ENCODE measurements around the gene PDZD4. TPM values are rescaled to one million over a fixed set of nuclear protein-coding genes. Genes with fewer than 3 reads are reported as not detected.

The PDZD4 gene
- total and polyA plus RNA-seq, 4 donors: 0.15 to 1.8 (median 0.69) TPM

DNA sequence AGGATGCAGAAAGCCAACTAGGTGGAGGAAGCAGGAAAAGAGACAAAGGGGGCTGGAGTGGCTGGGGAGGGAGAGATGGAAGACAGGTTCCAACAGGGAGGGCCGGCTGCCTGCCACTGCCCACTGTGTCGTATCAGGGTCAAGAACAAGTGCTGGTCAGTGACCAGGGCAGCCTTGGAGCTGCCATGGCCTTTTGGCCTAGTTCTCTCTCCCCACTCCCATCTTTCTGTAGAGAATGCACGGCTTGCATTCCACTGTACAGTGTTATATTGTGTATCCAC lies 43.7 kb upstream of the PDZD4 start:
- Histone ChIP-seq H3K36me3 (ENCODE audit: control insufficient read depth in 4 of 4, insufficient read depth in 3 of 4, low read depth in 1 of 4, low read length in 3 of 4) (no peaks in the 10 kb centered on the region), H3K27me3 (ENCODE audit: control insufficient read depth in 4 of 4, insufficient read depth in 4 of 4, low read length in 3 of 4) (peaks cover 0 to 4% (median 0%) of the 10 kb centered on the region in 4 donors), H3K4me3 (ENCODE audit: low read depth in 1 of 3, low read length in 3 of 3) (no peak overlapping the region), H3K27ac (ENCODE audit: low read depth in 1 of 2, low read length in 2 of 2) (no peak overlapping the region), H3K4me1 (ENCODE audit: control insufficient read depth in 4 of 4, insufficient read depth in 4 of 4, low read length in 3 of 4) (no peaks in the 10 kb centered on the region), H3K9me3 (ENCODE audit: control insufficient read depth in 4 of 4, low read length in 3 of 4) (no peaks in the 10 kb centered on the region), H3K9ac (ENCODE audit: low read depth in 1 of 2, low read length in 2 of 2) (no peak overlapping the region)
- 38% methylated on average over 3 of the region's 3 CpGs for WGBS
- TF ChIP-seq GABPA (IDR thresholded peaks at IDR 0.05 in 1 of 2, conservative IDR thresholded peaks at IDR 0.05 in 1 of 2) (no peak), FOXA2 (IDR thresholded peaks at IDR 0.05) (no peak)
- TF ChIP-seq, protein P1, sequence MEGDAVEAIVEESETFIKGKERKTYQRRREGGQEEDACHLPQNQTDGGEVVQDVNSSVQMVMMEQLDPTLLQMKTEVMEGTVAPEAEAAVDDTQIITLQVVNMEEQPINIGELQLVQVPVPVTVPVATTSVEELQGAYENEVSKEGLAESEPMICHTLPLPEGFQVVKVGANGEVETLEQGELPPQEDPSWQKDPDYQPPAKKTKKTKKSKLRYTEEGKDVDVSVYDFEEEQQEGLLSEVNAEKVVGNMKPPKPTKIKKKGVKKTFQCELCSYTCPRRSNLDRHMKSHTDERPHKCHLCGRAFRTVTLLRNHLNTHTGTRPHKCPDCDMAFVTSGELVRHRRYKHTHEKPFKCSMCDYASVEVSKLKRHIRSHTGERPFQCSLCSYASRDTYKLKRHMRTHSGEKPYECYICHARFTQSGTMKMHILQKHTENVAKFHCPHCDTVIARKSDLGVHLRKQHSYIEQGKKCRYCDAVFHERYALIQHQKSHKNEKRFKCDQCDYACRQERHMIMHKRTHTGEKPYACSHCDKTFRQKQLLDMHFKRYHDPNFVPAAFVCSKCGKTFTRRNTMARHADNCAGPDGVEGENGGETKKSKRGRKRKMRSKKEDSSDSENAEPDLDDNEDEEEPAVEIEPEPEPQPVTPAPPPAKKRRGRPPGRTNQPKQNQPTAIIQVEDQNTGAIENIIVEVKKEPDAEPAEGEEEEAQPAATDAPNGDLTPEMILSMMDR (IDR thresholded peaks at IDR 0.05; ENCODE audit: low read depth, low read length, missing input control): no peak
- DNase-seq (ENCODE audit: low spot score): no peak

GRCh38 chrX:153873282-153874084 lies 43.1 kb upstream of the PDZD4 start:
- Histone ChIP-seq H3K36me3 (ENCODE audit: control insufficient read depth in 4 of 4, insufficient read depth in 3 of 4, low read depth in 1 of 4, low read length in 3 of 4) (no peaks in the 10 kb centered on the region), H3K27ac (ENCODE audit: low read depth in 1 of 2, low read length in 2 of 2) (no peak overlapping the region), H3K27me3 (ENCODE audit: control insufficient read depth in 4 of 4, insufficient read depth in 4 of 4, low read length in 3 of 4) (peaks cover 0 to 4% (median 0%) of the 10 kb centered on the region in 4 donors), H3K9me3 (ENCODE audit: control insufficient read depth in 4 of 4, low read length in 3 of 4) (no peaks in the 10 kb centered on the region), H3K9ac (ENCODE audit: low read depth in 1 of 2, low read length in 2 of 2) (no peak overlapping the region), H3K4me3 (ENCODE audit: low read depth in 1 of 3, low read length in 3 of 3) (no peak overlapping the region), H3K4me1 (ENCODE audit: control insufficient read depth in 4 of 4, insufficient read depth in 4 of 4, low read length in 3 of 4) (no peaks in the 10 kb centered on the region)
- TF ChIP-seq, protein P2, sequence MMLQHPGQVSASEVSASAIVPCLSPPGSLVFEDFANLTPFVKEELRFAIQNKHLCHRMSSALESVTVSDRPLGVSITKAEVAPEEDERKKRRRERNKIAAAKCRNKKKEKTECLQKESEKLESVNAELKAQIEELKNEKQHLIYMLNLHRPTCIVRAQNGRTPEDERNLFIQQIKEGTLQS (IDR thresholded peaks at IDR 0.05): no peak
- TF ChIP-seq, protein P3, sequence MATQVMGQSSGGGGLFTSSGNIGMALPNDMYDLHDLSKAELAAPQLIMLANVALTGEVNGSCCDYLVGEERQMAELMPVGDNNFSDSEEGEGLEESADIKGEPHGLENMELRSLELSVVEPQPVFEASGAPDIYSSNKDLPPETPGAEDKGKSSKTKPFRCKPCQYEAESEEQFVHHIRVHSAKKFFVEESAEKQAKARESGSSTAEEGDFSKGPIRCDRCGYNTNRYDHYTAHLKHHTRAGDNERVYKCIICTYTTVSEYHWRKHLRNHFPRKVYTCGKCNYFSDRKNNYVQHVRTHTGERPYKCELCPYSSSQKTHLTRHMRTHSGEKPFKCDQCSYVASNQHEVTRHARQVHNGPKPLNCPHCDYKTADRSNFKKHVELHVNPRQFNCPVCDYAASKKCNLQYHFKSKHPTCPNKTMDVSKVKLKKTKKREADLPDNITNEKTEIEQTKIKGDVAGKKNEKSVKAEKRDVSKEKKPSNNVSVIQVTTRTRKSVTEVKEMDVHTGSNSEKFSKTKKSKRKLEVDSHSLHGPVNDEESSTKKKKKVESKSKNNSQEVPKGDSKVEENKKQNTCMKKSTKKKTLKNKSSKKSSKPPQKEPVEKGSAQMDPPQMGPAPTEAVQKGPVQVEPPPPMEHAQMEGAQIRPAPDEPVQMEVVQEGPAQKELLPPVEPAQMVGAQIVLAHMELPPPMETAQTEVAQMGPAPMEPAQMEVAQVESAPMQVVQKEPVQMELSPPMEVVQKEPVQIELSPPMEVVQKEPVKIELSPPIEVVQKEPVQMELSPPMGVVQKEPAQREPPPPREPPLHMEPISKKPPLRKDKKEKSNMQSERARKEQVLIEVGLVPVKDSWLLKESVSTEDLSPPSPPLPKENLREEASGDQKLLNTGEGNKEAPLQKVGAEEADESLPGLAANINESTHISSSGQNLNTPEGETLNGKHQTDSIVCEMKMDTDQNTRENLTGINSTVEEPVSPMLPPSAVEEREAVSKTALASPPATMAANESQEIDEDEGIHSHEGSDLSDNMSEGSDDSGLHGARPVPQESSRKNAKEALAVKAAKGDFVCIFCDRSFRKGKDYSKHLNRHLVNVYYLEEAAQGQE (IDR thresholded peaks at IDR 0.05): no peak
- TF ChIP-seq, protein P4, sequence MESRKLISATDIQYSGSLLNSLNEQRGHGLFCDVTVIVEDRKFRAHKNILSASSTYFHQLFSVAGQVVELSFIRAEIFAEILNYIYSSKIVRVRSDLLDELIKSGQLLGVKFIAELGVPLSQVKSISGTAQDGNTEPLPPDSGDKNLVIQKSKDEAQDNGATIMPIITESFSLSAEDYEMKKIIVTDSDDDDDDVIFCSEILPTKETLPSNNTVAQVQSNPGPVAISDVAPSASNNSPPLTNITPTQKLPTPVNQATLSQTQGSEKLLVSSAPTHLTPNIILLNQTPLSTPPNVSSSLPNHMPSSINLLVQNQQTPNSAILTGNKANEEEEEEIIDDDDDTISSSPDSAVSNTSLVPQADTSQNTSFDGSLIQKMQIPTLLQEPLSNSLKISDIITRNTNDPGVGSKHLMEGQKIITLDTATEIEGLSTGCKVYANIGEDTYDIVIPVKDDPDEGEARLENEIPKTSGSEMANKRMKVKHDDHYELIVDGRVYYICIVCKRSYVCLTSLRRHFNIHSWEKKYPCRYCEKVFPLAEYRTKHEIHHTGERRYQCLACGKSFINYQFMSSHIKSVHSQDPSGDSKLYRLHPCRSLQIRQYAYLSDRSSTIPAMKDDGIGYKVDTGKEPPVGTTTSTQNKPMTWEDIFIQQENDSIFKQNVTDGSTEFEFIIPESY (IDR thresholded peaks at IDR 0.05): no peak
- TF ChIP-seq EGR1 (IDR thresholded peaks at IDR 0.05; ENCODE audit: low read depth in 2 of 2) (no peak), NR2F2 (IDR thresholded peaks at IDR 0.05) (no peak), SP1 (IDR thresholded peaks at IDR 0.05) (no peak), YY1 (IDR thresholded peaks at IDR 0.05) (no peak), TAF1 (conservative IDR thresholded peaks at IDR 0.05) (no peak), RXRA (IDR thresholded peaks at IDR 0.05) (no peak), JUND (IDR thresholded peaks at IDR 0.05) (no peak), FOXA2 (IDR thresholded peaks at IDR 0.05) (no peak), GABPA (IDR thresholded peaks at IDR 0.05 in 1 of 2, conservative IDR thresholded peaks at IDR 0.05 in 1 of 2) (no peak)
- TF ChIP-seq, protein P1 (IDR thresholded peaks at IDR 0.05; ENCODE audit: low read depth, low read length, missing input control): no peak
- WGBS: 21% methylated on average over 7 of the region's 7 CpGs
- DNase-seq (ENCODE audit: low spot score): no peak

All from liver (tissue), 9 donors.